GOT3 (cell line): ENCODE data around the gene L2HGDH.
A peak's percentile ranks its signal among the peaks of the same experiment; 100 is the strongest.
"Not testable (repeated sequence)": the region's sequence is repeated elsewhere in the genome, so short reads cannot be mapped to it uniquely, and the experiment has no call there.

Source experiments
- DNase-seq: peaks from one replicate; lab custom pipeline; 2025; ENCODE audit warnings: mixed read lengths; lab: John Stamatoyannopoulos, UW

The L2HGDH gene

GRCh38 chr14:50339178-50339804 is 27.3 kb upstream of the L2HGDH start:
- no peak for DNase-seq

GRCh38 chr14:50338587-50338986 is 26.6 kb upstream of the L2HGDH start:
- DNase-seq = no peak

DNA sequence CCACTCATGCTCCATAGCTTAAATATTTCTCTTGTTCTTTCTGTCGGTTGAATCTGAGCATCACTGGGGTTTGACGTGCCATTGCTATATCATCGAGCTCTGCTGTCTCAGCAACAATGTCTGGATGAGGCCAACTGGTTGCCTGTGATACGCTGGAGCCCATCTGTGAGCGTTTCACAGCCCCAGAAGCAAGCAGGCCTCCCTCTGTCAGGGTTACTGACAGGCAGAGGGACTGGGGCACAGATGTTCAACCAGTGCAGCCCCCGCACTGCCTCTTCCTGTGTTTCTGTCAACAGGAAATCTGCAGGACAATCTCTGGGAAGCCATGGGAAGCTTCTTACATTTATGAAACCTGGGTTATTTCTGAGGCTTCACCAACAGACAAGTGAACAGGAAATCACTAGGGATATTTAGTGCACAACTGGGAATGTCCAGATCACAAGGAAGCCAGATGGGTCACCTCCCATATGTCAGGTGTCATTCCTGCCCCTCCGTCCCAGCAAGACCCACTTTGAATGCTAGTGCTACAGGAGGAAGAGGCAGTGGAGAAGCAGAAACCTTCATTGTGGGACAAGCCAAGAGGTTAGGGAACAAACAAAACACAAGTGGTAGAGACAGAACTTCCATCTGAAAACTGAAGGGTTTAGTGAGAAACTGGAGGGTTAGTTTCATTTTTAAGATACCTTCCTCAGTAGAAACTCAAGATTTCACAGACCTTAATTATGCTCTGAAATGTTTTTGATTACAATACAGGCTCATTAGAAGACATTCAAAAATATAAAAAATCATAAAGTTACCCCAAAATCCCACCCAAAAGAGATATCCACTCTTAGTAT is 24.2 kb upstream of the L2HGDH start:
- no peak for DNase-seq

- no peak for DNase-seq
Measured at GRCh38 chr14:50335389-50335788, 23.4 kb upstream of the L2HGDH start.

DNA sequence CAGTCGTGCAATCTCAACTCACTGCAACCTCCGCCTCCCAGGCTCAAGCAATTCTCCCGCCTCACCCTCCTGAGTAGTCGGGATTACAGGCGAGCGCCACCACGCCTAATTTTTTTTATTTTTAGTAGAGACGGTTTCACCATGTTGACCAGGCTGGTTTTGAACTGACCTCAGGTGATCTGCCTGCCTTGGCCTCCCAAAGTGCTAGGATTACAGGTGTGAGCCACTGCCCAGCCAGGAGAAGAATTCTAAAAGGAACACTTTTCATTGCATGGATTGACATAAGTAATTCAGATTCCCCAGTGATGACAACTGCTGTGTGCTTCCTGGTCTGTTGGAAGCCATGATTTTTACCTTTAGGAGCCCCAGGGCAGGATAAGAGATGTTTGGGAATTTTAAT is 22.2 kb upstream of the L2HGDH start:
- DNase-seq = no peak

- peak; percentile 1 for DNase-seq
Measured at GRCh38 chr14:50333014-50333509, 21.0 kb upstream of the L2HGDH start.

- no peak for DNase-seq
Measured at GRCh38 chr14:50331596-50331995, 19.6 kb upstream of the L2HGDH start.

DNA sequence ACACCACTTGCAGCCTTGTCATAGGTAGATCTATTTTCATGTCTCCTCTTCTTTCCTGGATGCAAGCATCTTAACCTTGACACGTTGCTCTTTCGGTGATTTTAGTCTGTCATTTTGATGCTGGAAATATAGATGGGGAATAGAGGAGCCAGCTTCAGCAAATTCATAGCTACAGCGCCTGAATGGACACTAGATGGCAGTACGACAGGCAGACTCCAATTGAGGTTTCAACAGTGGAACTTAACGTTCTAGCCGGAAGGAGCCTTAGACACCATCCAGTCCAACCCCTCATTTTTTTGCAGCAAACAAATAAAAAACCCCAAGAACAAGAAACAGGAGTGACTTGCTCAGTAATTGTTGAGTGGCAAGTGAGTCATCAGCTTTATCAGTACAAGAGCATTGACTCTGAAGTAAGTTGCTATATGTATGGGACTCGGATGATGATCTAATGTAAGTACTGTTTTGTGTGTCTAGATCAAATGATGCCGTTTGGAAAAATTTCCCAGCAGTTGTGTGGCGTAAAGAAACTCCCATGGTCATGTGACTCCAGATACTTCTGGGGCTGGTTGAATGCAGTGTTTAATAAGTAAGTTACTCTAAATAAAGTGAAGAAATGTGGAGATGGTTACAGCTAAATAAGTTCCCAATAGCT is 9.1 kb upstream of the L2HGDH start:
- DNase-seq = no peak

- no peak for DNase-seq
Measured at GRCh38 chr14:50320283-50320682, 8.3 kb upstream of the L2HGDH start.

- DNase-seq = no peak
Measured at GRCh38 chr14:50319721-50320120, 7.7 kb upstream of the L2HGDH start.

GRCh38 chr14:50319293-50319692 is 7.3 kb upstream of the L2HGDH start:
- DNase-seq = no peak

DNA sequence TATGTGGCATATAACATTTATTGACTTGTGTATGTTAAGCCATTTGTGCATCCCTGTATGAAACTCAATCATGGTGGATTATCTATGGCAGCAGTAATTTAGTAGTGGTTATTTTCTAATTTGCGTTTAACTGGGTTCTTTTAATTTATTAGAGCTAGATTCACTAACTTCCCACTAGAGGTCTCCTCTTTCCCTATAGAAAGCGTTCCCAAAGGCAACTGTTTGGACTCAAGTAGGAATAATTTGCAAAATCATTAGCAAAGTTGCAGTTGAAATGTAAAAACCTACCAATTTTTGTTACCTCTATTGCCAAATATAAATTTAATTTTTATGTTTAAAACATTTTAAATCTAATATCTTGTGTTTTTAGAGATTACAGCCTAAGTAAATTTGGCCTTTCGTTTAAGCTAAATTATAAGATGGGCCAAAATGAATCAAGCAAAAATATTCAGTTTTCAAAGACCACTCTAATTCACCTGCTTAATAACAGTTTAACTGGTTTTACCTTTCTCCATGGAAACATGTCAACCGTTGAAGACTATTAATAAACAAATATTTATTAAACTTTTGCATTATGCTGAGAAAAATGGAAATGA is 6.1 kb upstream of the L2HGDH start:
- no peak for DNase-seq

DNA sequence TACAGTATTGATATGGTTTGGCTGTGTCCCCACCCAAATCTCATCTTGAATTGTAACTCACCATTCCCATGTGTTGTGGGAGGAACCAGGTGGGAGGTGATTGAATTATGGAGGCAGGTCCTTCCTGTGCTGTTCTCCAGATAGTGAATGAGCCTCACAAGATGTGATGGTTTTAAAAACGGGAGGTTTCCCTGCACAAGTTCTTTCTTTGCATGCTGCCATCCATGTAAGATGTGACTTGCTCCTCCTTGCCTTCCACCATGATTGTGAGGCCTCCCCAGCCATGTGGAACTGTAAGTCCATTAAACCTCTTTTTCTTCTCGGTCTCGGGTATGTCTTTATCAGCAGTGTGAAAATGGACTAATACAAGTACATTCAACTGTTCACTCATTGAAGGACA is 2.1 kb upstream of the L2HGDH start:
- DNase-seq = not testable (repeated sequence)

- no peak for DNase-seq
Measured at GRCh38 chr14:50312734-50313054, 665 bp upstream of the L2HGDH start.

- DNase-seq = no peak
Measured at GRCh38 chr14:50311337-50311971, 575 bp downstream of the L2HGDH start.

- DNase-seq = no peak
Measured at GRCh38 chr14:50310445-50310844, 1.6 kb downstream of the L2HGDH start.

DNA sequence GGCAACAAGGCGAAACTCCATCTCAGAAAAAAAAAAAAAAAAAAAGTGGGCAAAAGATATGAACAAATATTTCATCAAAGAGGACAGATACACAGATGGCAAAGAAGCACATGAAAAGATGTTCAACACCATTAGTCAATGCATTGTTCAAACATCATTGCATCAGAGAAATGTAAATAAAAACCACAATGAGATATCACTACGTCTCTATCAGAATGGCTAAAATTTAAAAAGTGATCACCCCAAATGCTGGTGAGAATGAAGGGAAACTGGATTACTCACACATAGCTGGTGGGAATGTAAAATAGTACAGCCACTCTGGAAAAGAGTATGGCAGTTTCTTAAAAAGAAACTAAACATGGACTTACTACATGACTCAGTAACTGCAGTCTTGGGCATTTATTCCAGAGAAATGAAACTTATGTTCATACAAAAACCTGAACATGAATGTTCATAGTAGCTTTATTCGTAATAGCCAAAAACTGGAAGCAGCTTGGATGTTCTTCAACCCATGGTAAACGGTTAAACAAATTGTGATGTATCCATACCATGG is 3.6 kb downstream of the L2HGDH start:
- DNase-seq = no peak

DNA sequence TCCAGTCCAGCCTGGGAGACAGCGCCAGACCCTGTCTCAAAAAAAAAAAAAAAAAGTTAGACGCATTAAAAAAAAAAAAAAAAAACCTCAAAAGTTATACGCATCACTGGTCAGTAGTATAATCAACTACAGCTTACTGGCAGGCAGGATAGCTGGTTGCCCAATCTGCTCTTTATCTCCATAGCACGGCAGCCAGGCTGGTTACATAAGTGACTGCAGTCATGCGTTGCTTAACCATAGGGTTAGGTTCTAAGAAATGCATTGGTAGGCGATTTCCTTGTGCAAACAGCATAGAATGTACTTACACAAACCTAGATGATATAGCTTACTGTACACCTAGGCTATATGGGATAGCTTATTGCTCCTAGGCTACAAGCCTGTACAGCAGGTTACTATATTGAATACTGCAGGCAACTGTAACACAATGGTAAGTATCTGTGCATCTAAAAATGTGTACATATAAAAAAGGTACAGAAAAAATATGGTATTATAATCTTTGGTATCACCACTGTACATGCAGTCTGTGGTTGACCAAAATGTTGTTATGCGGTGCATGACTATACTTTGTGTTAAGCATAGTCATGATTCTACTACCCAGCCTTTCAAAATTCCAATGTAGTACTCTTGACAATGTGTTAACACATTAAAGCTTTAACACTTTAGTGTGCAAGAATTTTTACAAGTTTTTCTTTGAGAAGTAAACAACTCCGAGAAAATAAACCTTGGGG is 8.1 kb downstream of the L2HGDH start:
- DNase-seq = no peak

GRCh38 chr14:50301914-50302313 is 10.1 kb downstream of the L2HGDH start:
- DNase-seq = no peak

- no peak for DNase-seq
Measured at GRCh38 chr14:50299585-50299984, 12.4 kb downstream of the L2HGDH start.

DNA sequence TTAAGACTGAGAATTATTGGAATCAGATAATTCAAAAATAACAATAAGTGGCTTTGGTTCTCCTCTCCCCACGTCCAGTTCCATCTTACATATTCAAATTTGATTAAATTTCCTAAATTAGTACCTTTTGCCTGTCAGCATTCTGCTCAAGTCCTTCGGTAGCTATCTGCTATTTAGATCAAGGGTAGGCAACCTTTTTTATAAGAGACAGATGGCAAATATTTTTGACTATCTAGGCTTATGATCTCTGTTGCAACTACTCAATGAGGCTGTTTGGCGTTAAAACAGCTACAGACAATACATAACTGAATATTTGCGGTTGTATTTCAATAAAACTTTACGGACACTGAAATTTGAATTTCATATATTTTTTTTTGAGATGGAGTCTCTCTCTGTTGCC is 21.7 kb downstream of the L2HGDH start:
- no peak for DNase-seq
